ENCODE measurements around the gene ZNF700. TPM values are rescaled to one million over a fixed set of nuclear protein-coding genes. Genes with fewer than 3 reads are reported as not detected.

The ZNF700 gene
- total and polyA plus RNA-seq, 2 donors (not counting 3 experiments of a cell fraction or from before 2014, with no cell fraction given), result 2.3 to 7.9 TPM

- DNase-seq (ENCODE audit: low read depth, low spot score) (no peak), FAIRE-seq (no peak)
- Histone ChIP-seq H3K4me1 (ENCODE audit: control insufficient read depth, extremely low read depth, insufficient read depth, low read length) (no peaks in the 10 kb centered on the region), H3K9me1 (replicated peaks; ENCODE audit: control insufficient read depth, extremely low read depth, insufficient read depth, low read length) (no peaks in the 10 kb centered on the region), H3K79me2 (ENCODE audit: control insufficient read depth, insufficient read depth, low read length) (no peaks in the 10 kb centered on the region), H3K27ac (ENCODE audit: insufficient read depth, low read depth, low read length) (no peak overlapping the region), H3K4me3 (replicated peaks in 1 of 3; ENCODE audit: insufficient read depth in 1 of 3, low read depth in 1 of 3, low read length in 3 of 3) (no peak overlapping the region), H3K9me3 (replicated peaks; ENCODE audit: control insufficient read depth, insufficient read depth, low read length) (peaks cover 31% of the 10 kb centered on the region), H2AFZ (ENCODE audit: low read depth, low read length) (no peak overlapping the region), H3K9ac (replicated peaks; ENCODE audit: extremely low read depth, insufficient read depth, low read length) (no peak overlapping the region), H3K4me2 (ENCODE audit: insufficient read depth, low read length) (no peak overlapping the region), H3K27me3 (ENCODE audit: control insufficient read depth in 2 of 2, insufficient read depth in 2 of 2, low read length in 2 of 2) (no peaks in the 10 kb centered on the region), H3K36me3 (ENCODE audit: control insufficient read depth in 2 of 2, extremely low read depth in 1 of 2, insufficient read depth in 2 of 2, low read length in 2 of 2) (peaks cover 7 to 12% of the 10 kb centered on the region in 2 experiments), H4K20me1 (replicated peaks; ENCODE audit: control insufficient read depth, extremely low read depth, insufficient read depth, low read length) (no peaks in the 10 kb centered on the region)
- TF ChIP-seq MYC (IDR thresholded peaks at IDR 0.05; ENCODE audit: low read depth, low read length), result no peak
- TF ChIP-seq, protein P1, sequence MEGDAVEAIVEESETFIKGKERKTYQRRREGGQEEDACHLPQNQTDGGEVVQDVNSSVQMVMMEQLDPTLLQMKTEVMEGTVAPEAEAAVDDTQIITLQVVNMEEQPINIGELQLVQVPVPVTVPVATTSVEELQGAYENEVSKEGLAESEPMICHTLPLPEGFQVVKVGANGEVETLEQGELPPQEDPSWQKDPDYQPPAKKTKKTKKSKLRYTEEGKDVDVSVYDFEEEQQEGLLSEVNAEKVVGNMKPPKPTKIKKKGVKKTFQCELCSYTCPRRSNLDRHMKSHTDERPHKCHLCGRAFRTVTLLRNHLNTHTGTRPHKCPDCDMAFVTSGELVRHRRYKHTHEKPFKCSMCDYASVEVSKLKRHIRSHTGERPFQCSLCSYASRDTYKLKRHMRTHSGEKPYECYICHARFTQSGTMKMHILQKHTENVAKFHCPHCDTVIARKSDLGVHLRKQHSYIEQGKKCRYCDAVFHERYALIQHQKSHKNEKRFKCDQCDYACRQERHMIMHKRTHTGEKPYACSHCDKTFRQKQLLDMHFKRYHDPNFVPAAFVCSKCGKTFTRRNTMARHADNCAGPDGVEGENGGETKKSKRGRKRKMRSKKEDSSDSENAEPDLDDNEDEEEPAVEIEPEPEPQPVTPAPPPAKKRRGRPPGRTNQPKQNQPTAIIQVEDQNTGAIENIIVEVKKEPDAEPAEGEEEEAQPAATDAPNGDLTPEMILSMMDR (IDR thresholded peaks at IDR 0.05; ENCODE audit: extremely low read depth in 1 of 2, insufficient read depth in 1 of 2, low read depth in 1 of 2, low read length in 2 of 2), result no peak
- no peak for TF ChIP-seq JUN (IDR thresholded peaks at IDR 0.05; ENCODE audit: borderline replicate concordance, insufficient read depth, insufficient read length, low read depth)
- TF ChIP-seq EZH2 (IDR thresholded peaks at IDR 0.05; ENCODE audit: borderline replicate concordance, low read depth, low read length, severe bottlenecking), result no peak
- no peak for TF ChIP-seq POLR2A (IDR thresholded peaks at IDR 0.05; ENCODE audit: low read depth, low read length)
- no peak for TF ChIP-seq FOS (IDR thresholded peaks at IDR 0.05; ENCODE audit: borderline replicate concordance, insufficient read depth, low read length)
- no peak for TF ChIP-seq POLR2AphosphoS5 (IDR thresholded peaks at IDR 0.05; ENCODE audit: insufficient read depth, low read depth, low read length)
- TF ChIP-seq, protein P2, sequence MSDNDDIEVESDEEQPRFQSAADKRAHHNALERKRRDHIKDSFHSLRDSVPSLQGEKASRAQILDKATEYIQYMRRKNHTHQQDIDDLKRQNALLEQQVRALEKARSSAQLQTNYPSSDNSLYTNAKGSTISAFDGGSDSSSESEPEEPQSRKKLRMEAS (IDR thresholded peaks at IDR 0.05; ENCODE audit: insufficient read depth, insufficient read length), result no peak
- TF ChIP-seq GATA2 (IDR thresholded peaks at IDR 0.05; ENCODE audit: insufficient read depth, insufficient read length, low read depth, low read length), result no peak
- dilution Hi-C loops (cut with MboI; ENCODE audit: extremely low pct_ligation_motif_present, low sequenced_read_pairs) (no loop called here), intact Hi-C loops (cut with micrococcal nuclease) (no loop called here)
- BruUV-seq (replicated peaks), result no TSS peak
- ChIA-PET POLR2A (no interaction called here), CTCF (no interaction called here)
Measured at GRCh38 chr19:11950312-11950711, 25.4 kb downstream of the ZNF700 start.

Measured in endothelial cell of umbilical vein (primary cell).